ENCODE results near the gene CYRIA. TPM values are rescaled to one million over a fixed set of nuclear protein-coding genes. Genes with fewer than 3 reads are reported as not detected.

The CYRIA gene
- total and polyA plus RNA-seq, 10 of the 15 experiments (the other 5 are each of a cell fraction or from before 2014, with no cell fraction given), result 3.0 to 13.1 (median 8.5) TPM

- H4K20me1 ChIP-seq (ENCODE audit: control insufficient read depth, insufficient read depth), result no peaks in the 10 kb centered on the region
- ATAC-seq (no peak), FAIRE-seq (no peak), DNase-seq (ENCODE audit: low read depth, low spot score) (no peak)
- SMC1A ChIA-PET (ENCODE audit: uncharacterized antibody, unreplicated experiment), result interaction anchor here (0.7 to 11.2 kb wide), 9 partner anchors 10 to 257 kb away, joined by 3 to 302 read pairs (median 5); partner anchors contain the start of gene CYRIA
- no peaks in the 10 kb centered on the region for H3K36me3 ChIP-seq (ENCODE audit: control insufficient read depth in 2 of 2, insufficient read depth in 2 of 2, low read length in 1 of 2)
- no peak overlapping the region for H3K27ac ChIP-seq (ENCODE audit: control insufficient read depth, insufficient read depth)
- CTCF ChIA-PET, result interaction anchor here (0.7 to 8.1 kb wide), 7 partner anchors 13 to 127 kb away, joined by 3 to 73 read pairs (median 6); no protein-coding TSS in a partner anchor
- no peak overlapping the region for H3K4me2 ChIP-seq (ENCODE audit: control insufficient read depth, insufficient read depth)
- H3K9ac ChIP-seq (ENCODE audit: control insufficient read depth, insufficient read depth, low read length), result no peak overlapping the region
- H3K79me2 ChIP-seq (ENCODE audit: control insufficient read depth, insufficient read depth, low read length), result no peaks in the 10 kb centered on the region
- BruUV-seq (replicated peaks), result no TSS peak
- POLR2A ChIA-PET, result interaction anchor here (1.6 to 3.3 kb wide), 2 partner anchors 31 to 35 kb away, joined by 7 to 9 read pairs; partner anchors contain the start of gene CYRIA
- no peak overlapping the region for H3K4me3 ChIP-seq
- H3K27me3 ChIP-seq (replicated peaks in 1 of 2; ENCODE audit: control insufficient read depth in 2 of 2, insufficient read depth in 2 of 2, low read length in 1 of 2), result peaks cover 0 to 11% of the 10 kb centered on the region in 2 experiments
- H3K4me1 ChIP-seq (ENCODE audit: control insufficient read depth, insufficient read depth, low read length), result peaks cover 16% of the 10 kb centered on the region
- RAD21 ChIA-PET (ENCODE audit: unreplicated experiment), result interaction anchor here (0.5 to 11.2 kb wide), 9 partner anchors 10 to 127 kb away, joined by 3 to 185 read pairs (median 7); no protein-coding TSS in a partner anchor
- intact Hi-C loops (cut with micrococcal nuclease; ENCODE audit: unreplicated experiment) (no loop called here), in situ Hi-C loops (cut with MboI) (no loop called here)
- H3K9me3 ChIP-seq (replicated peaks; ENCODE audit: control insufficient read depth, insufficient read depth, low read length), result no peaks in the 10 kb centered on the region
- no peak for TF ChIP-seq KLF5 (IDR thresholded peaks at IDR 0.05; ENCODE audit: partially characterized antibody)
- TF ChIP-seq ZBTB33 (IDR thresholded peaks at IDR 0.05), result no peak
- no peak for TF ChIP-seq BHLHE40 (IDR thresholded peaks at IDR 0.05; ENCODE audit: borderline replicate concordance in 1 of 2, low read depth in 2 of 2, low read length in 1 of 2)
- TF ChIP-seq FOXM1 (IDR thresholded peaks at IDR 0.05; ENCODE audit: low read depth, low read length), result no peak
- TF ChIP-seq CEBPZ (IDR thresholded peaks at IDR 0.05; ENCODE audit: low read depth, low read length), result no peak
- WGBS (ENCODE audit: insufficient coverage, insufficient replicate concordance, low lambda C conversion rate, missing lambda C conversion rate), result 9% methylated on average over 5 of the region's 5 CpGs
- H2AFZ ChIP-seq (ENCODE audit: control insufficient read depth, low read depth, low read length), result no peak overlapping the region
These were observed 36.6 kb downstream of the CYRIA start for GRCh38 chr2:16629044-16629443.
